HG03135 (cell line): ENCODE measurements around the gene FAM217A.

Experiments used
- ATAC-seq: cut with Tn5 transposase; IDR thresholded peaks from one replicate; pipeline ENCODE4 v1.9.1; 2021; ENCODE audit warnings: mild to moderate bottlenecking, moderate library complexity; ENCODE audit not compliant: unreplicated experiment

FAM217A gene

GRCh38 chr6:4023240-4023639, 55.7 kb downstream of the FAM217A start:
- ATAC-seq = no peak

GRCh38 chr6:4021854-4022695, 56.9 kb downstream of the FAM217A start:
- ATAC-seq = peak; percentile 6

GRCh38 chr6:4021133-4021853, 57.6 kb downstream of the FAM217A start:
- peak; percentile 50 for ATAC-seq

GRCh38 chr6:4020822-4021132, 58.2 kb downstream of the FAM217A start:
- peak; percentile 2 for ATAC-seq

- no peak for ATAC-seq
Observed at GRCh38 chr6:4018924-4019236, 60.1 kb downstream of the FAM217A start.
